ENCODE measurements around the gene OR14C36. TPM values are rescaled to one million over a fixed set of nuclear protein-coding genes. Genes with fewer than 3 reads are reported as not detected.

The OR14C36 gene
- total RNA-seq, 1 experiment from 2014 or later: not detected

DNA sequence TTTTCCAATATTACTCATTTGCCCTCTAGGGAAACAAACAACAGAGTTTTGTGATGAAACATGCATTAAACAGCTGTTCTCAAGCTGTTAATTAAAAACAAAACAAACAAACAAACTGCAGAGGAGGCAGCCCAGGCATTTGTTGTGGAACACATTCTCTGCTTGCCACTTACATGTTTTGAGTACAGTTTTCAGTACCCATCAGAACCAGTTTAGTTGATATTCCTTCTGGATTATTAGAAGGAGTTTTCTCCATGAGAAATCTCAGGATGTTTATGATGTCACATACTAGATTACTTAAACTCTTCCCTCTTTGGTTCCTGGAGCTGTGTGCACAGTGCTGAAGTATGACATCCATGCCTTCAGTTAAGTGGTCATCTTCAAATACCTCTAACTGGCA lies 26.9 kb downstream of the OR14C36 start, which contains the start of gene OR2T6:
OR2T6 (plus strand) TSS at position 301 of the 400 bp plus-strand sequence. CDS start 11,863 bp downstream, outside the sequence.
- Mint-ChIP-seq H3K9me3 (peaks cover 85 to 89% of the 10 kb centered on the region in 2 experiments), H3K27me3 (ENCODE audit: low read depth) (no peaks in the 10 kb centered on the region), H3K27ac (no peak within 1 kb of the TSS), H3K36me3 (ENCODE audit: insufficient read depth in 1 of 3, low read depth in 3 of 3) (peaks cover 1 to 29% (median 18%) of the 10 kb centered on the region in 3 experiments; a peak in 6 of 7 replicates), H3K4me3 (no peak within 1 kb of the TSS), H3K4me1 (no peaks in the 10 kb centered on the region)
- Histone ChIP-seq H3K4ac (ENCODE audit: low read depth, low read length) (no peak within 1 kb of the TSS), H3T11ph (ENCODE audit: low read length) (no peak within 1 kb of the TSS), H3K23ac (ENCODE audit: insufficient read length, low read depth, low read length) (no peak within 1 kb of the TSS), H2BK12ac (ENCODE audit: insufficient read length, low read depth, low read length) (no peak within 1 kb of the TSS), H2BK120ac (ENCODE audit: low read depth, low read length, poor library complexity, severe bottlenecking) (no peak within 1 kb of the TSS), H3K27me3 (ENCODE audit: insufficient read depth, low read length) (no peaks in the 10 kb centered on the region), H3K18ac (ENCODE audit: insufficient read length, low read depth, low read length) (no peak within 1 kb of the TSS), H4K91ac (ENCODE audit: insufficient read length, low read depth, low read length) (no peak within 1 kb of the TSS), H2AFZ (ENCODE audit: low read length) (no peak within 1 kb of the TSS), H3K4me2 (ENCODE audit: insufficient read depth, insufficient read length, low read length) (no peak within 1 kb of the TSS), H4K20me1 (ENCODE audit: control insufficient read depth, insufficient read depth, insufficient read length) (no peaks in the 10 kb centered on the region), H3K79me1 (ENCODE audit: insufficient read depth, low read depth, low read length, poor library complexity, severe bottlenecking) (no peaks in the 10 kb centered on the region), H3K14ac (ENCODE audit: insufficient read depth, low read length) (no peak within 1 kb of the TSS), H3K9me3 (ENCODE audit: control insufficient read depth, low read depth, low read length) (peaks cover 81% of the 10 kb centered on the region), H3K56ac (ENCODE audit: insufficient read length, low read depth, low read length) (no peak within 1 kb of the TSS), H2BK20ac (ENCODE audit: low read depth, low read length, poor library complexity, severe bottlenecking) (no peak within 1 kb of the TSS), H2BK5ac (ENCODE audit: insufficient read length, low read length) (no peak within 1 kb of the TSS), H2AK5ac (ENCODE audit: insufficient read length, low read length) (no peak within 1 kb of the TSS), H3K79me2 (ENCODE audit: insufficient read depth, low read length) (no peaks in the 10 kb centered on the region), H3K27ac (ENCODE audit: insufficient read length, low read depth, low read length) (no peak within 1 kb of the TSS), H3K23me2 (ENCODE audit: insufficient read length, low read depth, low read length, poor library complexity, severe bottlenecking) (no peaks in the 10 kb centered on the region), H3K9ac (ENCODE audit: extremely low read depth, insufficient read length, low read length) (no peak within 1 kb of the TSS), H2BK15ac (ENCODE audit: low read depth, low read length) (no peak within 1 kb of the TSS), H3K4me1 (ENCODE audit: insufficient read depth, low read length) (no peaks in the 10 kb centered on the region), H4K8ac (replicated peaks; ENCODE audit: insufficient read length, low read depth, low read length) (no peak within 1 kb of the TSS), H4K5ac (ENCODE audit: insufficient read length, low read depth, low read length) (no peak within 1 kb of the TSS)
- TF ChIP-seq, protein P1, sequence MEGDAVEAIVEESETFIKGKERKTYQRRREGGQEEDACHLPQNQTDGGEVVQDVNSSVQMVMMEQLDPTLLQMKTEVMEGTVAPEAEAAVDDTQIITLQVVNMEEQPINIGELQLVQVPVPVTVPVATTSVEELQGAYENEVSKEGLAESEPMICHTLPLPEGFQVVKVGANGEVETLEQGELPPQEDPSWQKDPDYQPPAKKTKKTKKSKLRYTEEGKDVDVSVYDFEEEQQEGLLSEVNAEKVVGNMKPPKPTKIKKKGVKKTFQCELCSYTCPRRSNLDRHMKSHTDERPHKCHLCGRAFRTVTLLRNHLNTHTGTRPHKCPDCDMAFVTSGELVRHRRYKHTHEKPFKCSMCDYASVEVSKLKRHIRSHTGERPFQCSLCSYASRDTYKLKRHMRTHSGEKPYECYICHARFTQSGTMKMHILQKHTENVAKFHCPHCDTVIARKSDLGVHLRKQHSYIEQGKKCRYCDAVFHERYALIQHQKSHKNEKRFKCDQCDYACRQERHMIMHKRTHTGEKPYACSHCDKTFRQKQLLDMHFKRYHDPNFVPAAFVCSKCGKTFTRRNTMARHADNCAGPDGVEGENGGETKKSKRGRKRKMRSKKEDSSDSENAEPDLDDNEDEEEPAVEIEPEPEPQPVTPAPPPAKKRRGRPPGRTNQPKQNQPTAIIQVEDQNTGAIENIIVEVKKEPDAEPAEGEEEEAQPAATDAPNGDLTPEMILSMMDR (conservative IDR thresholded peaks at IDR 0.05): no peak
- no peak for DNase-seq
